A549 (cell line): ENCODE measurements around the gene METTL1.

Source experiments
- MAZ ChIP-seq: fragments of 150-350 bp; IDR thresholded peaks from 2 replicates; pipeline ENCODE4 v1.6.1; 2014; ENCODE audit warnings: antibody characterized with exemption, low read depth, low read length, borderline replicate concordance
- RARB ChIP-seq: fragments of 250-450 bp; sonication (Bioruptor Pico); IDR thresholded peaks from 2 replicates; pipeline ENCODE4 v1.8.0; 2021; ENCODE audit warnings: mild to moderate bottlenecking, moderate library complexity
- RCOR1 ChIP-seq: fragments of 150-350 bp; IDR thresholded peaks from 2 replicates; pipeline ENCODE4 v1.6.1; 2014; ENCODE audit warnings: antibody characterized with exemption, low read length, low read depth
- TF ChIP-seq, protein P1 (sequence below): IDR thresholded peaks from 2 replicates; pipeline ENCODE4 v1.6.1; 2012

DNA sequence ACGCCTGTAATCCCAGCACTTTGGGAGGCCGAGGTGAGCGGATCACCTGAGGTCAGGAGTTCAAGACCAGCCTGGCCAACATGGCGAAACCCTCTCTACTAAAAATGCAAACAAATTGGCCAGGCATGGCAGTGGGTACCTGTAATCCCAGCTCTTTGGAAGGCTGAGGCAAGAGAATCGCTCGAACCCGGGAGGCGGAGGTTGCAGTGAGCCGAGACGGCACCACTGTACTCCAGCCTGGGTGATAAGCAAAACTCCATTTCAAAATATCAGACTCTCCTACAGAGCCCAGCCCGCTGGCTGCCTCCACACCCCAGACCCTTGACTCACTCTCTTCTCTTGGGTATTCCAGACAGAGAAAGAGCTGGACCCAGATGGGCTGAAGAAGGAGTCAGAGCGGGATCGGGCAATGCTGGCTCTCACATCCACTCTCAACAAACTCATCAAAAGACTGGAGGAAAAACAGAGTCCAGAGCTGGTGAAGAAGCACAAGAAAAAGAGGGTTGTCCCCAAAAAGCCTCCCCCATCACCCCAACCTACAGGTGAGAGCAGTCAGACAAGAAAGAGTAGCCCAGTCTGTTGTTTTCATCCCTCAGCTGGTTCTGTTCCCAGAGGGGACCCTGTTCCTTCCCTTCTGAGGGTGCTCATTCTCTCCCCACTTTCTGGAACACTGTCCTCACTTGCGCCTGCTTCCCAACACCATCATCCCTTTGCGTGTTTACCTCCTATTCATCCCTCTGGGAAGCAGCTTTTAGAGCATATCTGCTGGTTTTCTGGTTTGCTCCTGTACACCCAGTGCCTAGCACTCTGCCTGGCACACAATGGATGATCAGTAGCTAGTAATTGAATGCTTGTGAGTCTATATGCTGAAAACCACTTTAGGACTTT, 53.0 kb downstream of the METTL1 start:
- no peak for TF ChIP-seq RARB (CRISPR knock-in tag)
- TF ChIP-seq, protein P1, sequence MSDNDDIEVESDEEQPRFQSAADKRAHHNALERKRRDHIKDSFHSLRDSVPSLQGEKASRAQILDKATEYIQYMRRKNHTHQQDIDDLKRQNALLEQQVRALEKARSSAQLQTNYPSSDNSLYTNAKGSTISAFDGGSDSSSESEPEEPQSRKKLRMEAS: no peak
- TF ChIP-seq RCOR1: no peak
- TF ChIP-seq MAZ: no peak
